GM18498 (cell line): ENCODE results near the gene LCN12.
A peak's percentile ranks its signal among the peaks of the same experiment; 100 is the strongest.

Source experiments
- ATAC-seq: cut with Tn5 transposase; IDR thresholded peaks from one replicate; pipeline ENCODE4 v1.9.1; 2021; ENCODE audit warnings: mild to moderate bottlenecking, moderate library complexity; ENCODE audit not compliant: unreplicated experiment

LCN12 gene

DNA sequence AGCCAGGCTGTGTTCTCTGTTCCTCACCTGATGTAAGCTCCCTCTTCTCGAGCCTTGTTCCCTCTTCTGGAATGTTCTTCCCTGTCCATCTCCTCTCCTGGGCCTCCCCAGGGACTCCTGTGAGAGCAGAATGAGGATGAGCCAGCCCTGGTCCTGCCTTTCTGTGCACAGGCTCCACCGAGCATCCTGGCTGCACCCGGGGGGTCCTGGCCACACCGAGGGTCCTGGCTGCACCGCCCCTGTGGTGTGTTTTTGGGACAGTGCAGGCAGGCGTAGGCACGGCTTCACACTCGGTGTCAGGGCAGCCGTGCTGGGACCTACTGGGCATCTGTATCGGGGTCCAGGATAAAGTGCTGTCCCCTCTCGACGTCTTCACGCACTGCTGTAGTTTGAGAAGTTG, 25.3 kb upstream of the LCN12 start:
- ATAC-seq = no peak

DNA sequence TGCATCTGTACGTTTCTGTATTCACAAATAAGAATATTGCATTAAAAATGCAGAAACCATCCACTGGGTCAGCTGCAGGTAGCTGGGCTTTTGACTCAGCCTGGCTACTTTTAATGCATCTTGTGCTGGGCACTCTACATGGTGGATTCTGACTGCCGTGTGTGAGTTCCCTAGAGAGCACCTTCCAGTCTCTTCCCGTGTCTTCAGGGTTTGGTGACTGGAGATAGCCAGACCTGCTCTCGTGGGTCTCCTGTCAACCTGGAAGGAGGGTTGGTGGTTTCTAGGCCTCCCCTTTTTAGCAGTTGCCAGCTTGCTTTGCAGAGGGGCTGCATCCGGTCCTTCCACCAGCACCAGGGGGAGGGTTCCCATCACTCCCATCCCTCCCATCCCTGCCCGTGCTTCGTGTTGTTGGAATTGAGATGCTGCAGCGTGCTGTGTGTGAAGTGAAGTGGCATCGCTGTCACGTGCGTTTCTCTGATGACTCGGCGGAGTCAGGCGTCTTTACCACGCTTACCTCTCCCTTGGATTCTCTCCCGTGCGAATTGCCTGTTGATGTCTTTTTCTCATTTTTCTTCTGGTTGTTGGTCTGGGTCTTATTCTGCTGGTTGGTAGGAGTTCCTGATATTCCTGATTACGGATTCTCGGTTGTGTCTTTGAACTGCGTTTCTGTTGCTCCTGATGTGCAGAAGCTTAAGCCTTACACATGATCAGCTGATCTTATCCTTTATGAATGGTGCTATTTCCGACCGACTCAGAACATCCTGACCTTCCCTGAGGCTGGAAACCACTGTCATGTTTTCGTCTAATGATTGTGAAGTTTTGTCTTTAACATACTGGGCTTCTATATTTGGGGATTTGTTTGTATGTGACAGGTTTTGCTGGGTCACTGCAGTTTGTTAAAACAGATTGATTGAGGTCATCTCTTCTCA, 24.5 kb upstream of the LCN12 start:
- no peak for ATAC-seq

DNA sequence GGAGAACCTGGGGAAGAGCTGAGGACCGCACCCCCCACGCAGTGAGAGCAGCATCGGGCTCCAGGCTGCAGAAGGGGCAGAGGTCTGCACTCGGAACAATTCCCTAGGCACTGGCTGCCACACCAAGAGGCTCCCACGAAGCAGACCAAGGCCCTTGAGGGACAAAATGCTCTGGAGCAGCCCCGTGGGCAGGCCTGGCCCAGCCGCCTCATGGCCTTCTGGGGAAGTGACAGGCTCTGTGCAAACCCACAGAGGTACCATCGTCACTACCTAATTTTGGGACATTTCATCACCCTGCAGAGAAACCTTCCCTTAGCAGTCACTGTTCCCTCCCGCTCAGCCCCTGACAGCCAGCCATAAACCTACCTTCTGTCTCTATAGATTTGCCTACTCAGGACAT, 23.5 kb upstream of the LCN12 start:
- no peak for ATAC-seq

DNA sequence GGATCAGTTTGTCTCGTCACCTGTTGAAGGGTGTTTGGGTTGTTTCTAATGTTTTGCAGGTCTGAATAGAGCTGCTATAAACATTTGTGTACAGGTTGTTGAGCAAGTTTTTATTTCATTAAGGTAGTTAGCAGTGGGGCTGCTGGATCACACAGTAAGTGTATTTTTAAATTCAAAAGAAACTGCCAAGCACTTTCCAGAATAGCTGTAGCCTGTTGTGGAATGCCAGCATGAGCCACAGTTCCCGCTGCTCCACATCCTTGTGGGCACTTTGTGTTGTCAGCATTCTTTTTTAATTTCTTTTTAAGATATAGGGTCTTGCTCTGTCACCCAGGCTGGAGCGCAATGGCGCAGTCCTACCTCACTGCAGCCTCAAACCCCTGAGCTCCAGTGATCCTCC, 22.1 kb upstream of the LCN12 start:
- ATAC-seq = no peak

DNA sequence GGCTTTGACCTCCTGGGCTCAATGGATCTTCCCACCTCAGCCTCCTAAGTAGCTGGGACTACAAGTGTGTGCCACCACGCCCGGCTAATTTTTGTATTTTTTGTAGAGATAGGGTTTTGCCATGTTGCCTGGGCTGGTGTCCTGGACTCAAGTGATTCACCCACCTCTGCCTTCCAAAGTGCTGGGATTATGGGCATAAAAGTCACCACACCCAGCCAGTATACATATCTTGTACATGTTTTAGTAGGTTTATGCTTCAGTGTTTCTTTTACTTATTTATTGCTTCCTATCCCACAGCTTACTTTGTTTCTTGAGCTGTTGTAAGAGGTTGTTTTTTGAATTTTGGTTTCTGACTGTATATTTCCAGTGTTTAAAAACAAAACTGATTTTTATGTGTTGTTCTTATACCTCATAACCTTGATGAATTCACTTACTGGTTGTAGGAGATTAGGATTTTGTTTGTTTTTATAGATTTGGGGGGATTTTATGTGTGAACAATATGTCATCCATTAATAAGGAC, 20.4 kb upstream of the LCN12 start:
- no peak for ATAC-seq

DNA sequence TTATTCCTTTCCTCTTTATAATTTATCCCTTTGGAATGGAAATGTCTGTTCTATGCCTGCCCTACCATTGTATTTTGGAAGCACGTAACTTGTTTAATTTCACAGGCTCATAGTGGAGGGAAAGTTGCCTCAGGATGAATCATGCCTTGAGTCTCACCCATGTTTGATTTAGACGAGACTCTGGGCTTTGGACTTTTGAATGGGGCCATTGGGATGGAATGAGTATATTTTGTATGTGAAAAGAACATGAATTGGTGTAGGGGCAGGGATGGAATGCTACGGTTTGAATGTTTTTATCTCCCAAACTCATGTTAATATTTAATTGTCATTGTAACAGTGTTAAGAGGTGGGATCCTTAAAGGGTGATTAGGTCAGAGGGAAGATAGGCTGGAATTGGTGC, 17.8 kb upstream of the LCN12 start:
- no peak for ATAC-seq

DNA sequence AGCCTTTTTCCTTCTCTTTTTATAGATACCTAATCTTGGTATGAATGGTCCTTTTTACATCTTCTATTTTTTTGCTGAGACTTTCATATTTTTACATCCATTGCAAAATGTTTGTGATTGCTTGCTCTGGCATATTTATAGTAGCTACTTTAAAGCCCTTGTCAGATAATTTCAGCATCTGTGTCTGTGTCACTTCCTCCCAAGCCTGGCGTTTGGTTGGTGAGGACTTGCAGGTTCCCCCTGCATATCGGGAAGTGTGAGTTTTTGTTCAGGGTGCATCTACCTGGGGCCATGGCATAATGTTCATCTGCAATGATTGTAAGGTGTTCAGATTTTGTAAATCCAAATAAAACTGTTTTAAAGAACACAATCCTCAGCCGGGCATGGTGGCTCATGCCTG, 16.4 kb upstream of the LCN12 start:
- no peak for ATAC-seq

DNA sequence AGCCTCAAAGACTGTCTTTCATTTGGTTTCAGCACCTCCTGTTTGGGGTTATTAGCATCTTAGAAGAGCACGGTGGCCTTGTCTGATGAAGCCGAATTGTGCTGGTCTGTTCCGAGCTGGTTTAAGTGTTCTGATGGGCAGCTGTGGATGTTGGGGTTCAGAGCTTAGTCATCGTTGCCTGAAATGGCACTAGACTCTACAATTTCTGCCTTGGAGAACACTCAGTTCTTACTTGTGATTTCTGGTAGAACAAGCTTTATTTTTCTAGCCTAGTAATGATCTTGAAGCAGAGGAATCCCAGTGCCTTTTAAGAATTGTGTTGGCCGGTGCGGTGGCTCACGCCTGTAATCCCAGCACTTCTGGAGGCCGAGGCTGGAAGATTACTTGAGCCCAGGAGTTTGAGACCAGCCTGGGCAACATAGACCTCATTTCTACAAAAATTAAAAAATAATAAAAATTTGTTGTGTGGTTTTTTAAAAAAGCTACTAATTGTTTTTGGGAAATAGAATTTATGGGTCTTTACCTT, 15.4 kb upstream of the LCN12 start:
- no peak for ATAC-seq

DNA sequence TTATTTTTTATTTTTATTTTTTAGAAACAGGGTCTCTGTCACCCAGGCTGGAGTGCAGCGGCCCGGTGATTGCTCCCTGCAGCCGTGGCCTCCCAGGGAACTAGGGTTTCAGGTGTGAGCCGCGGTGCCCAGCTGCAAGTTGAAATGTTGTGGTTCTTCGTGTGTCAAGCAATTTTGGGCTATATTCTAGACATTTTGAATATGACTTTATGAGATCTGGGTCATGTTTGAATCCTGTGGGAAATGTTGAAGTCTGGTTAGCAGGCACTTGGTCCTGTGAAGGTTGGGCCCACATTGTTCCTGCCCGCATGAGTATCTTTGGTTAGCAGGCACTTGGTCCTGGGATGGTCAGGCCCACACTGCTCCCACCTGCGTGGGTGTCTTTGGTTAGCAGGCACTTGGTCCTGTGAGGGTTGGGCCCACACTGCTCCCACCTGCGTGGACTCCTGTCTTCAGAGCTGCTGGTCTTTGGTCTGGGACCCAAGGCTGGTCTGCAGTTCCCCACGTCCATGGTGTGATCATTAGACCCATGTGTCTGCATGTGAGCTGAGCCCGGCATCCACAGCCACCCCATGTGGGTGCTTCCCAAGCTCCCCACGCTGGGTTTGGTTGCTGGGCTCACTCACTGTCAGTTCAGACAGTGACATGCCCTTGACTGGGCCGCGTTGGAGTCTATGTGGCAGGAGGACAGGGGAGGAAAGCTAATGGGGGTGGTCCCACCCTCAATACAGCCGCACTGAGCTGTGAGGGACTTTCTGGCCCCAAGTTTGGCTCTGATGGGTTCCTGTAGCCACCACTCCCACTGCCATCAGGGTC, 14.7 kb upstream of the LCN12 start:
- ATAC-seq = no peak

DNA sequence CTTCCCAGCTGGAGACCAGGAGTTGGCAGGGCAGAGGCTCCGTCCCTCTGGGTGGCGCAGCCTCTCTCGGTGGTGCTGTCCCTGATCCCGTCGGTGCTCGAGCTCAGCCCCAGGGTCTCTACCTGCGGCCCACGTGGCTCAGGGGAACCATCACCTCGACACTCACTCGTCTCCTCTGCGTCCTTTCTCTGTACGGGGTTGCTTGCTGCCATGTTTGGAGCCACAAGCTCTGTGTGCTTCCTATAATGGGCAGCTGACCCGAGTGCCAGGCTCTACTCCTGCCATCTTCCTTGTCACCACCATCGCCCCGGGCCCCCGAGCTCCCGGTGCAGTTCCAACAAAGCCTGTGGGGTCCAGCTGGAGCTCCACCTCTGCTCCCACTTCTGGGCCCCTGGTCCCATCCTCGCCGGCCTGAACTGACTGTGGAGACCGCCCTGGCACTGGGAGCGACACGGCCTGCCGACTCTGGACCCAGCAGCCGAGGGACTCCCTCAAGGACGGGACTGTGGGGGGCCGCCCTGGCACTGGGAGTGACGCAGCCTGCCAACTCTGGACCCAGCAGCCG, 12.6 kb upstream of the LCN12 start:
- no peak for ATAC-seq

DNA sequence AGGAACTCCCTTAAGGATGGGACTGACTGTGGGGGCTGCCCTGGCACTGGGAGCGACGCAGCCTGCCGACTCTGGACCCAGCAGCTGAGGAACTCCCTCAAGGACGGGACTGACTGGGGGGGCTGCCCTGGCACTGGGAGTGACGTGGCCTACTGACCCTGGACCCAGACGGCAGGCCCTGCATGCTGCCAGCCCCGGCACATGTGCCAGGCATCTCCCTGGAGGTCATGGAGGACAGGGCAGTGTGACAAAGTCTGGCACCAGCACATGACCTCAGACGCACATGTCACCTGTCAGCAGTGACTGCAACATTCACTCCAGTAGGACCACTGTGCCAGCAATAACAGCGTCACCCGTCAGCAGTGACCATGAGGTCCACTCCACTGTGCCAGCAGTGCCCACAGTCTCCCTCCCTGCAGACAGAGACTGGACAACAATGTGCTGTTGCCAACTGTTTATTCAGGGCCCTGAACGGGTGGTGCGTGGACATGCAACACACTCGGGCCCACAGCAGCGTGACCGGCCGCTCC, 12.0 kb upstream of the LCN12 start:
- ATAC-seq = no peak

DNA sequence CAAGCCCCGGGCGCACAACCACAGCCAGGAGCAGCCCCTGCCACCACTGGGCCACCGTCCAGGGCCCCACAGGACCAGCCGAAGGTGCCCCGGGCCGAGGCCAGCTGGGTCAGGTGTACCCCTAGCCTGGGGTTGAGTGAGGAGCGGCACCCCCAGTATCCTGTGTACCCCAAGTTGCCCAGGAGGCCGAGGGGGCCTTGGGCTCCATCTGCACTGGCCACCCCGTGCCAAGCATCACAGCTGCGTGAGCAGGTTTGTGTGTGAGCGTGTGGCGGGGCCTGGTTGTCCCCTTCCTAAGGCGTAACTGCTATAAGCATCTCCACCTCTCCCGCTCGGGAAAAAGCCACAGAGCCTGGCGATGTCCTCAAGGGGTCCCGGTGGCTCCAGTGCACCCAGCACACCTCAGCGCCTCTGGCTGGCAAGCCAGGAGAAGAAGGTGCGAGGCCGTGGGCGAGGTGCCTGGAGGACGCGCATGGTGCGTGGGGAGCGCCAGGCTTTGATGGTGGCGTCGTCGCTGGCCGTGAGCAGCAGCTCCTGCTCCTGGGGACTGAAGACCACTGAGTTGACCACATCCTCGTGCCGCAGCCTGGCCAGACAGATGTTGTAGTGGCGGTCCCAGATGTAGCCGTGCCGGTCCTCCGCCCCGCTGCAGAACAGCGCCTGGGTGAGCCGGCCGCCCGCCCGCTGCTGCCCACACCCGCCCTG, 11.4 kb upstream of the LCN12 start:
- ATAC-seq = no peak

DNA sequence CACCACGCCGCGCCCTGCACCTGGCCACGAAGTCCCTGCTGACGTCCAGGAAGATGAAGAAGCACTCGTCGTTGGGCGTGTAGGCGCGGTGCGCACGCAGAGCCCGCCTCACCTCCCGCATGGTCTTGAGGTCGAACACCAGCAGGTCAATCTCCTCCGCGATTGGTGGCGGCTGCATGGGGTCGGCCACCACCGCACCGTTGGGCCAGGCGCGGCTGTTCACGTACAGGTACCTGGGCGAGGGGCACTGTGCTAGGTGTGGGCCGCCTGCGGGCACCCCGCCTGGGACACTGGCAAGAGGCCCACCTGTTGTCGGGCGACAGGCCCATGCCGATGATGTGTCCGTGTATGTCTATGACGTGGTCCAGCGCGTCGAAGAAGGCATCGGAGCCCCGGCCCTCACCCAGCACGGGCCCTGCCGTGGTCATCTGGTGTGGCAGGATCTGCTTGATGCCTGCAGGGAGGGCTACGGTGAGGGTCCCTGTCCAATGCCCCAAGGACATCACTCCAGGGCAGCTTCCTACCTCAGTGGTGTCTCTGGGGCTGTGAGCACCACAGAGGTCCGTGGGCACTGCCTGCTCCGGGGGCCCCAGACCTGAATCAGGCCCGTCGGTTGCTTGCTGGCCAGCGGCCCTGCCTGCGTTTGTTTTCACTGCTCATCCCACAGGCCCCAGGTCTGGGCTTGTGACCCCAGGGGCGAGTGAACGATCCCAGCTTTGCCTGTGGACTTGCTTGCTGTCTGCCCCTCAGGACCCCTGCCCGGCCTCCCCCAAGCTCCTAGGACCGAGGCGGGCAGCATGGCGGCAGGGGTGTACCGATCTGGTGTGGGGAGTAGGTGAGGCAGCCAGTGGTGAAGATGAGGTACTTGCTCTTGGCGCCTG, 10.6 kb upstream of the LCN12 start:
- no peak for ATAC-seq

DNA sequence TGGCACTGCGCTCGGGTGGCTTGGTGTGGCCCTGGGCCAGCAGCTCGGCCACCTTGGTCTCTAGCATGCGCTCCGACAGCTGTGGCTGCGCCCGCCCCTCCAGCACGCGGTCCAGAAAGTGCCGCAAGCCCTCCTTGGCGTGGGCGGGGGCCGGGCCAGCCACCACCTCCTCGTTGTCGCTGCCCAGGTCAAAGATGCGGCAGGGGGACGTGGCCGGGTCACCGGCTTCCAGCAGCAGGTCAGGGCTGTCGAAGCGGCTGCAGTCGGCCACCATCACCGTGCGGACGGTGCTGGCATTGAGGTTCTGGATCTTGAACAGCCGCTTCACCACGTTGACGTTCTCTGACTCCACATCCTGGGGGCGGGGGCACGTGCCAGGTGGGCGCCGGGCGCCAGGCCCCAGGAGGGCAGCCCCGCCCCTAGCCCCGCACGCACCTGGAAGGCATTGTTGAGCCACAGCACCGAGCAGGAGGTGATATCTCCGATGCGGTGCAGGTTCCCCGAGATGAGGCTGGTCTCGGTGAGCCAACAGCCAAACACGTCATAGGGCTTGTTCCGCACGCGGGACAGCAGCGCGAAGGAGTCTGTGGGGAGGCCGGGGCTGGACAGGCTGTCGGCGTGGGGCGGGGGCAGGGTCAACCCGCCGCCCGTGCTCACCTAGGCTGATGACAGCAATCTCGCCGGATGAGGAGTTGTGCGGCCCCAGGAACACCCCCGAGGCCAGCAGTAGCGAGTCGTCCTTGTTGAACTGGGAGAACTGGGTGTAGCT, 9.8 kb upstream of the LCN12 start:
- ATAC-seq = no peak

DNA sequence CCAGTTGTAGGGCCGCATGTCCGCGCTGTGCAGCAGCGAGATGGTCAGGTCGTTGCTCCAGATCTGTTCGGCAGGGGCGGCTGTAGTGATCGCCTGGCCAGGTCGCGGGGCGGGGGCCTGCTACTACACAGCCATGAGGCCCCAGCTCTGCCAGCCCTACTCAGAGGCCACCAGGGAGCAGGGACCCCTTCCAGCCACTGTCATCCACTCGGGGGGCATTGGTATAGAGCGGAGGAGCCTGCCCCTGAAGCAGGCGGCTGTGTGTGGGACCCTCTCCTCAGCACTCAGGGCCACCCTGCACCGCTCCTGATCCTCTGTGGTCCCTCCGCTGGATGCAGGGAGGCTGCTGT, 9.2 kb upstream of the LCN12 start:
- ATAC-seq = no peak

DNA sequence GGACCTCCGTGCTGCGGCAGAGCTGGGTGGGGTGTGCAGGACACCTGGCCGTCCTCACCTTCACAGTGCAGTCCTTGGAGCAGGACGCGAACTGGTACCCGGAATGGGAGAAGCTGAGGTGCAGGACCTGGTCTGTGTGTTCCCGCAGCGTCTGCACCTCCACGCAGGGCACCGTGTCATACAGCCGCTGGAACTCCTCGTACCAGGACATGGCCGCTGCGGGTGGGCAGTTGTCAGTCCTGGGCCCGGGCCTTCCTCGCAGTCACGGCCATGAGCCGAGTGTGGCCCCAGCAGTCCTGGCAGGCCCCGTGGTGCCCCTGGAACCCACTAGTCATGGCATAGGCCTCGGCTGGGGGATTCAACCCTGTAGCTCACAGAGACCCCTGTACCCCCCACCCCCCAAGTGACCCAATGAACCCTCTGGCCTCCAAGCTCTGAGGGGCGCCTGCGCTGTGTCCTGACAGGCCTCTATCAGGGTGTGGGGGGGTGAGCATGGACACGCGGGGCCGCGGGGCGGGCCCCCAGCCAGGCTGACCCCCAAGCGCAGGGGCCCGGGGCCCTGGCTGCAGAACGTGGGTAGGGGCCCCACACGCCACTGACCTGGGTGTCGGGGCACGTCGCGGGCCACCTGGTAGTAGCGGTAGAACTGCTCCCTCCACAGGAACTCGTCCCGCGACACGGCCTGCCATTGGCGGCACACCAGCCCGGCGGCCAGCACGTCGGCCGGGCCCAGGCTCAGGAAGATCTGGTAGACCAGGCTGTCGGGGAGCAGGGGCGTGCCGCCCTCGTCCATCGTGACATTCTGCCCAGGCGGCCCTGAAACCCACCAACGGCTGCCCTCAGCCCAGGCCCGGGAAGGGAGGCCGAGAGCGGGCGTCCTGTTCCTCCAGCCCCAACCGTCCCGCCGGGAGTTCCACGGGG, 8.5 kb upstream of the LCN12 start:
- ATAC-seq = peak; percentile 25

DNA sequence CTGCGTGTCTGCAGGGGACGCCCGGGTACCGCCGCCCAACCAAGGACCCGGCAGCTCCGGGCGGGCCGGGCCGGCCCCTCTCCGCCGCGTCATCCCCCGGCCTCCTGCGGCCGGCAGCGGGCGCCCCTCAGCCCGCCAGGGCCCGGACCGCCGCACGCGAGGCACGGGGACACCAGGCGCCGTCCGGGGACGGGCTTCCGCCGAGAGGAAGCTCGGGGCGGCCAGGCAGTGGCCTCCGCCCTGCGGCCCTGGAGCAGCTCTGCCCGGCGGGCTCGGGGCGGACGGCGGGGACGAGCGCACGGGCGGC, 7.9 kb upstream of the LCN12 start:
- peak; percentile 41 for ATAC-seq
